PFSK-1 (cell line): ENCODE data around the gene HCN4.

Source experiments
- FOXP2 ChIP-seq: optimal IDR thresholded peaks from 2 replicates; pipeline ENCODE3; 2011; ENCODE audit warnings: borderline replicate concordance, control low read depth, inconsistent platforms; ENCODE audit not compliant: insufficient read depth; ENCODE audit errors: extremely low read length, extremely low read depth
- POLR2AphosphoS5 ChIP-seq: IDR thresholded peaks from 2 replicates; pipeline ENCODE4 v1.6.1; 2012; ENCODE audit warnings: low read depth, mild to moderate bottlenecking, control low read depth, low read length, moderate library complexity
- SIN3A ChIP-seq: IDR thresholded peaks from 2 replicates; pipeline ENCODE4 v1.6.1; 2012; ENCODE audit warnings: mild to moderate bottlenecking, low read length, moderate library complexity, borderline replicate concordance; ENCODE audit not compliant: insufficient read depth
- TAF1 ChIP-seq: IDR thresholded peaks from 2 replicates; pipeline ENCODE4 v1.6.1; 2012; ENCODE audit warnings: low read length, control low read depth, borderline replicate concordance; ENCODE audit not compliant: insufficient read depth
- TF ChIP-seq, protein P1 (sequence below), 2 experiments: IDR thresholded peaks; 2 replicates each; pipeline versions ENCODE4 v1.6.1 to v1.8.0; 2011 to 2012; ENCODE audit warnings: low read depth in 2 of 2, low read length in 2 of 2, control low read depth in 1 of 2, inconsistent platforms in 1 of 2, mild to moderate bottlenecking in 1 of 2, moderate library complexity in 1 of 2; ENCODE audit not compliant: insufficient read depth in 1 of 2

Gene HCN4

DNA sequence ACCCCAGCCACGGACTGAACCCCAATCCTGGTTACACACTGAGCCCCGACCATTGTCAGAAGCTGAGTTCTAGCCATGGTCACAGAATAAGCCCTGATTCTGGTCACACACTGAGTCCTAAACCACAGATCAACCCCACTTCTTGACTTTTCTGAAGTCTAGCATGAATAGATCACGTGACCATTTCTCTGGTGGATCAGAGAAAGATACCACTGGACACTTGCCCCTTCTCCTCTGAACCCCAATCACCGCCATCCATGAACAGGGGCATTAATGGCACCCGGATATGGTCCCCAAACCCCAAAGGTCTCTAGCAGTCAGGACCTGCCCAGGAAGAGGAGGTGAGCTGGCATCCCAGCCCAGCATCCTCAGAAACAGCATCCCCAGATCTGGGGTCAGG lies 9.1 kb downstream of the HCN4 start:
- TF ChIP-seq SIN3A: no peak
- TF ChIP-seq FOXP2: no peak
- TF ChIP-seq POLR2AphosphoS5: no peak
- no peak for TF ChIP-seq TAF1
- TF ChIP-seq, protein P1, sequence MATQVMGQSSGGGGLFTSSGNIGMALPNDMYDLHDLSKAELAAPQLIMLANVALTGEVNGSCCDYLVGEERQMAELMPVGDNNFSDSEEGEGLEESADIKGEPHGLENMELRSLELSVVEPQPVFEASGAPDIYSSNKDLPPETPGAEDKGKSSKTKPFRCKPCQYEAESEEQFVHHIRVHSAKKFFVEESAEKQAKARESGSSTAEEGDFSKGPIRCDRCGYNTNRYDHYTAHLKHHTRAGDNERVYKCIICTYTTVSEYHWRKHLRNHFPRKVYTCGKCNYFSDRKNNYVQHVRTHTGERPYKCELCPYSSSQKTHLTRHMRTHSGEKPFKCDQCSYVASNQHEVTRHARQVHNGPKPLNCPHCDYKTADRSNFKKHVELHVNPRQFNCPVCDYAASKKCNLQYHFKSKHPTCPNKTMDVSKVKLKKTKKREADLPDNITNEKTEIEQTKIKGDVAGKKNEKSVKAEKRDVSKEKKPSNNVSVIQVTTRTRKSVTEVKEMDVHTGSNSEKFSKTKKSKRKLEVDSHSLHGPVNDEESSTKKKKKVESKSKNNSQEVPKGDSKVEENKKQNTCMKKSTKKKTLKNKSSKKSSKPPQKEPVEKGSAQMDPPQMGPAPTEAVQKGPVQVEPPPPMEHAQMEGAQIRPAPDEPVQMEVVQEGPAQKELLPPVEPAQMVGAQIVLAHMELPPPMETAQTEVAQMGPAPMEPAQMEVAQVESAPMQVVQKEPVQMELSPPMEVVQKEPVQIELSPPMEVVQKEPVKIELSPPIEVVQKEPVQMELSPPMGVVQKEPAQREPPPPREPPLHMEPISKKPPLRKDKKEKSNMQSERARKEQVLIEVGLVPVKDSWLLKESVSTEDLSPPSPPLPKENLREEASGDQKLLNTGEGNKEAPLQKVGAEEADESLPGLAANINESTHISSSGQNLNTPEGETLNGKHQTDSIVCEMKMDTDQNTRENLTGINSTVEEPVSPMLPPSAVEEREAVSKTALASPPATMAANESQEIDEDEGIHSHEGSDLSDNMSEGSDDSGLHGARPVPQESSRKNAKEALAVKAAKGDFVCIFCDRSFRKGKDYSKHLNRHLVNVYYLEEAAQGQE (IDR thresholded peaks at IDR 0.05; ENCODE audit: insufficient read depth in 1 of 2, low read depth in 2 of 2, low read length in 2 of 2): no peak

DNA sequence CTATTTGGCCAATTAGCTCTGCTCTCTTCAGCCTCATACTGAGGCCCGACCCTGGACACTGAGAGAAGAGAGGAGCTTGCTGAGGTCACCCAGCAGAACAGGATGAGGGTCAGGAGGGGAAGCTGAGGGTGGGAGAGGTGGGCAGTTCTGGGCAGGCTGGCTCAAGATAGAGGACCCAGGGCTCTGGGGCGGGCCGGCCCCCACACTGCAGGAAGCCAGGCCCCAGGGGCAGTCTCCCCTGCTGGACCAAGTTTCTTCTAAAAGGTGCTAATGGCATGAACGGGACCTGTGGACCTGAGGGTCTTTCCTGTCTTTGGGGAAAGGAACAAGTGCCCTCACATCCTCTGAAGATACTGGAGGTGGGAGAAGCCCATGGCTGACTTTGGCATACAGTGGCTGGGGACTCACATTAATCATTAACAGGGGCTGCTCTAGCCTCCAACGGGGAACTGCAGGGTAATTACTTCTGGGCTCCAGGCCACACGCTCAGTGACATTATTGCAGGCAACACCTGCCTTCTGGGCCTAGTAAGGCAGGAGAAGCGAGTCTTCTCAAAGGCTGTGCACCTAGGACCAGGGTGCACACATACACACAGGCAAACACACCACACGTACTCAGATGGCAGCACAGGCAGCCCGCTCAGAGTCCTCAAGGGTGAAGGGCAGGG lies 10.6 kb downstream of the HCN4 start:
- TF ChIP-seq TAF1: no peak
- TF ChIP-seq, protein P1 (IDR thresholded peaks at IDR 0.05; ENCODE audit: insufficient read depth in 1 of 2, low read depth in 2 of 2, low read length in 2 of 2): no peak
- no peak for TF ChIP-seq FOXP2
- no peak for TF ChIP-seq POLR2AphosphoS5
- no peak for TF ChIP-seq SIN3A

DNA sequence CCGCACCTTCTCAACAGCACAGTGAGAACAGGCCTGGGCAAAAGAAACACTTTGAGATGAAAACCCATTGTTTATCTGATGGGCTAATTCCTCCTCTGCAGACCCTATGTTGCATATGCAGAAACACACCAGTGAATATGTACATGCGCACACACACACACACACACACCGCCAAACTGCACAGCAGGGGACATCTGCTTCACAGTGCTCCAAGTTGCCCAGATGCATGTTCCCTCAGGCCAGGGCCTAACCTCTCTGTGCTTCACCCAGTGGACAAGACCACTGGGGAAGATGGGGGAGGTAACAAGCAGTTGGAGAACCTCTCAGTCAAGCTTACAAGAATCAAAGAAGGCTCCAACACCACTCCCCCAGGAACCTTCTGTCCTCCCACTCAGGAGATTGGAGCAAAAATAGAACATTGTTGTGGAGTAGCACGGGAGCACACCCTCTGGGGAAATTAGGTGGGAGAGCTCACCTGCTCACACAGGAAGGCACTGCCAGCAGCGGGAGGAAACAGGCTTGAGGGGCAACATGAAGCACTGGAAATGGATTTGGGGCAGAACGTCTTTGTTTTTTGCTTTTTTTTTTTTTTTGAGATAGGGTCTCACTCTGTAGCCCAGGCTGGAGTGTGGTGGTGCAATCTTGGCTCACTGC lies 13.0 kb downstream of the HCN4 start:
- TF ChIP-seq SIN3A (no peak), POLR2AphosphoS5 (no peak), FOXP2 (no peak), TAF1 (no peak)
- TF ChIP-seq, protein P1 (IDR thresholded peaks at IDR 0.05; ENCODE audit: insufficient read depth in 1 of 2, low read depth in 2 of 2, low read length in 2 of 2): no peak

DNA sequence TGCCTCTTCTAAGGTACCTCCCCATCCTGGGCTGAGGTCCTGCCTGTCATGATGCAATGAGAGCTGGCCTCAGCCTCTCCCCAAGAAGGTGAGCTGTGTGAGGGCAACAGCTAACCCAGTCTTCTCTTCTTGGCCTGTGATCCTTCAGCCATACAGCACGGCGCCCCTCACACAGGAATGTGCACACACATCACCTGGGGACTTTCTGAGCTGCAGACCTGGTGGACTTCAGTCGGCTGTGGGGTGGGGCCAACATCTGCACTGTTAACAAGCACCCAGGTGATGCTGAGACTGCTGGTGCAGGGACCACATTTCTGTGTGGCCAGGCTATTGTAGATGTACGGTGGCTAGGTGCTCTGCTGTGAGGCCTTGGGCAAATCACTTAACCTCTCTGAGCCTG lies 14.5 kb downstream of the HCN4 start:
- TF ChIP-seq SIN3A (no peak), POLR2AphosphoS5 (no peak), FOXP2 (no peak), TAF1 (no peak)
- TF ChIP-seq, protein P1 (IDR thresholded peaks at IDR 0.05; ENCODE audit: insufficient read depth in 1 of 2, low read depth in 2 of 2, low read length in 2 of 2): no peak
